ENCODE results near the gene SLC35F4.

Gene SLC35F4

DNA sequence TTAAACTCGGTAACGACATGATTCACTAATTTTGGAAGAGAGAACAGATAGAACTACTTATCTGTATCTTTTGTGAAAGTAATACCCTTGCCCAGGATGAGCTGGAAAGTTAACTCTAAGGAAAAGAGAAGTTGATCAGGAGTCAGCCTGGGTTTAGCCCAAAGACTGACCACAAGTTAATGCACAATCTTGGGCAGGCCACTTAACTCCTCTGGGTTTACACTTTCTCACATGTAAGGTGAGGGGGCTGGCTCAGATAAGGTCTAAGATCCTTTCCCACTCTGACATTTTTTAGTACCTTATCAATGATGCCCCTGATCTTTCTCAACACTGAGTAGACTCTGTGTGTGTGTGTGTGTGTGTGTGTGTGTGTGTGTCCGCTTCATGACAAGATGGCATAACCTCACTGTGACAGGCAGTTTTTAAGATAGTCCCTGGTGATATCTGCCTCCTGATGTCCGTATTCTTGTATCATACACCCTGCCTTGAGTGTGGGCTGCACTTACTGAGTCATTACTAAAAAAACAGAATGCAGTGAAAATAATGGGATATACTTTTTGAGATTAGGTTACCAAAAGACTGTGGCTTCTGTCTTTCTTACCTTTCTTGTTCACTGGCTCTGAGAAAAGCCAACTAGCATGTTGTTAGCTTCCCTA is 316.0 kb downstream of the SLC35F4 start:
- TF ChIP-seq, protein P1, sequence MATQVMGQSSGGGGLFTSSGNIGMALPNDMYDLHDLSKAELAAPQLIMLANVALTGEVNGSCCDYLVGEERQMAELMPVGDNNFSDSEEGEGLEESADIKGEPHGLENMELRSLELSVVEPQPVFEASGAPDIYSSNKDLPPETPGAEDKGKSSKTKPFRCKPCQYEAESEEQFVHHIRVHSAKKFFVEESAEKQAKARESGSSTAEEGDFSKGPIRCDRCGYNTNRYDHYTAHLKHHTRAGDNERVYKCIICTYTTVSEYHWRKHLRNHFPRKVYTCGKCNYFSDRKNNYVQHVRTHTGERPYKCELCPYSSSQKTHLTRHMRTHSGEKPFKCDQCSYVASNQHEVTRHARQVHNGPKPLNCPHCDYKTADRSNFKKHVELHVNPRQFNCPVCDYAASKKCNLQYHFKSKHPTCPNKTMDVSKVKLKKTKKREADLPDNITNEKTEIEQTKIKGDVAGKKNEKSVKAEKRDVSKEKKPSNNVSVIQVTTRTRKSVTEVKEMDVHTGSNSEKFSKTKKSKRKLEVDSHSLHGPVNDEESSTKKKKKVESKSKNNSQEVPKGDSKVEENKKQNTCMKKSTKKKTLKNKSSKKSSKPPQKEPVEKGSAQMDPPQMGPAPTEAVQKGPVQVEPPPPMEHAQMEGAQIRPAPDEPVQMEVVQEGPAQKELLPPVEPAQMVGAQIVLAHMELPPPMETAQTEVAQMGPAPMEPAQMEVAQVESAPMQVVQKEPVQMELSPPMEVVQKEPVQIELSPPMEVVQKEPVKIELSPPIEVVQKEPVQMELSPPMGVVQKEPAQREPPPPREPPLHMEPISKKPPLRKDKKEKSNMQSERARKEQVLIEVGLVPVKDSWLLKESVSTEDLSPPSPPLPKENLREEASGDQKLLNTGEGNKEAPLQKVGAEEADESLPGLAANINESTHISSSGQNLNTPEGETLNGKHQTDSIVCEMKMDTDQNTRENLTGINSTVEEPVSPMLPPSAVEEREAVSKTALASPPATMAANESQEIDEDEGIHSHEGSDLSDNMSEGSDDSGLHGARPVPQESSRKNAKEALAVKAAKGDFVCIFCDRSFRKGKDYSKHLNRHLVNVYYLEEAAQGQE (IDR thresholded peaks at IDR 0.05; ENCODE audit: insufficient read depth in 1 of 2, low read depth in 2 of 2, low read length in 2 of 2): no peak
- TF ChIP-seq TAF1 (IDR thresholded peaks at IDR 0.05; ENCODE audit: borderline replicate concordance, insufficient read depth, low read length) (no peak), SIN3A (IDR thresholded peaks at IDR 0.05; ENCODE audit: borderline replicate concordance, insufficient read depth, low read length) (no peak), POLR2AphosphoS5 (IDR thresholded peaks at IDR 0.05; ENCODE audit: low read depth, low read length) (no peak), FOXP2 (optimal IDR thresholded peaks at IDR 0.05; ENCODE audit: borderline replicate concordance, extremely low read depth, extremely low read length, insufficient read depth) (no peak)

DNA sequence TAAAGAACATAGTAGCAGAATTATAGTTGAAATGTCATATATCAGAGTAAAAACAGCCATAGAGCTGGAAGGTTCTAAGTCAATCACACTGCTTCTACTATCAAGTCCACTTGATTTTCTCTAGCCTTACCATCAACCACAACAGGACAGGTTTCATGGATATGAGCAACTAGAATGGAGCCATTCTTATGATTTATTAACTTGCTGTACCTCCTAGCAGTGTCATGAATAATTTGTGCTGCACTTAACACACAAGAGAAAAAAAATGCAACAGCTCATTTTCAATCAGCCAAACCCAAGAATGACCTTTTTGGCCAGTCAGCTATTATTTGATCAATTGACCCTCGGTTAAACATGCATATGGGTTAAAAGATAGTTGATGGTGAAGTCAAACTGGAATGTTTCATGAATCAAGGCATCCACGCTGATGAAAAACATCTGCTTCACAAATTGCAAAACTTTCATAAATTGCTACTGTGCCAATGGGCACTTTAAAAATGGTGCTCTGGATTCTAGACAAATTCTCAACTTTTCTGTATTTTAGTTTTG is 316.8 kb downstream of the SLC35F4 start:
- TF ChIP-seq TAF1 (IDR thresholded peaks at IDR 0.05; ENCODE audit: borderline replicate concordance, insufficient read depth, low read length): no peak
- TF ChIP-seq SIN3A (IDR thresholded peaks at IDR 0.05; ENCODE audit: borderline replicate concordance, insufficient read depth, low read length): no peak
- TF ChIP-seq, protein P1 (IDR thresholded peaks at IDR 0.05; ENCODE audit: insufficient read depth in 1 of 2, low read depth in 2 of 2, low read length in 2 of 2): no peak
- TF ChIP-seq FOXP2 (optimal IDR thresholded peaks at IDR 0.05; ENCODE audit: borderline replicate concordance, extremely low read depth, extremely low read length, insufficient read depth): no peak
- TF ChIP-seq POLR2AphosphoS5 (IDR thresholded peaks at IDR 0.05; ENCODE audit: low read depth, low read length): no peak

DNA sequence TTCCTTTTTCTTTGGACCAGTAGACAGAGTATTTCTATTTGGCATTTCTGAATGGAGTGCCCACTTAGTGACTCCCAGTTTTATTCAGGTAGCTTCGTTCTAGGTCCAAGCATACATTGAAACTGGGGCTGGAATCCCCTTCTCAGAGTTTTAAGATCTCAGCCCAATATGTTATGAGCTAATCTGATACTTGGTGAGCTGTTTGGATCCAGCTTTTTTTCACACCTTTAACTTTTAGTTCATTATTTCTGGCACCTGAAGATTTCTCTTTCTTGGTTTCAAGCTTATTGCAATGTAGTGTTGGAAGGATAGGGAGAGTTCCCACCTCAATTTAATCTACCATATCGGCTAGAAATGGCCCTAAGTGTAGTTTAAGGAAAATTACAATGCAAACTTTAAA is 318.8 kb downstream of the SLC35F4 start:
- TF ChIP-seq, protein P1 (IDR thresholded peaks at IDR 0.05; ENCODE audit: insufficient read depth in 1 of 2, low read depth in 2 of 2, low read length in 2 of 2): no peak
- TF ChIP-seq POLR2AphosphoS5 (IDR thresholded peaks at IDR 0.05; ENCODE audit: low read depth, low read length) (no peak), TAF1 (IDR thresholded peaks at IDR 0.05; ENCODE audit: borderline replicate concordance, insufficient read depth, low read length) (no peak), SIN3A (IDR thresholded peaks at IDR 0.05; ENCODE audit: borderline replicate concordance, insufficient read depth, low read length) (no peak), FOXP2 (optimal IDR thresholded peaks at IDR 0.05; ENCODE audit: borderline replicate concordance, extremely low read depth, extremely low read length, insufficient read depth) (no peak)

DNA sequence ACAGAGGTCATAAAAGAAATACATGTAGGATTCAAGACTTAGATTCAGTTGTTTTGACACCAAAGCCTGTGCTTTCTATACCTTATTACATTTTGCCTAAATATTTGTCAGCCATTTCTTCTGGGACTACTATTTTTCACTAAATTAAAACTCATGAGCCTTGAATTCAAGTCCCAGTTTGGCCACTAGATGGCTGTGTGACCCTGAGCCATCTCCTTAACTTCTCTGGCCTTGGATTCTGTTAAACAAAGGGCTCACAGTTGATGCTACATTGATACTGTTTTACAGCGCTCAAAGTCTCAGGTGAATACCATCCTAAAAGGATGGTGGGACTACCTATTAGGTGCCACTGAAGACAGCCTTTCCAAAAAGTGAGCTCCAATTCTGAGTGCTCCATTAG is 332.7 kb downstream of the SLC35F4 start:
- no peak for TF ChIP-seq FOXP2 (optimal IDR thresholded peaks at IDR 0.05; ENCODE audit: borderline replicate concordance, extremely low read depth, extremely low read length, insufficient read depth)
- no peak for TF ChIP-seq POLR2AphosphoS5 (IDR thresholded peaks at IDR 0.05; ENCODE audit: low read depth, low read length)
- TF ChIP-seq TAF1 (IDR thresholded peaks at IDR 0.05; ENCODE audit: borderline replicate concordance, insufficient read depth, low read length): no peak
- TF ChIP-seq, protein P1 (IDR thresholded peaks at IDR 0.05; ENCODE audit: insufficient read depth in 1 of 2, low read depth in 2 of 2, low read length in 2 of 2): no peak
- no peak for TF ChIP-seq SIN3A (IDR thresholded peaks at IDR 0.05; ENCODE audit: borderline replicate concordance, insufficient read depth, low read length)

All from PFSK-1 (cell line).